HG02678 (cell line): ENCODE data around the gene SYT3.
"Not testable (repeated sequence)": the region's sequence is repeated elsewhere in the genome, so short reads cannot be mapped to it uniquely, and the experiment has no call there.

ENCODE experiments used
- ATAC-seq: cut with Tn5 transposase; IDR thresholded peaks from one replicate; pipeline ENCODE4 v1.9.1; 2021; ENCODE audit warnings: mild to moderate bottlenecking, moderate library complexity; ENCODE audit not compliant: unreplicated experiment

Gene SYT3

GRCh38 chr19:50636317-50637085 lies 3.2 kb downstream of the SYT3 start:
- no peak for ATAC-seq

- no peak for ATAC-seq
These were observed 5.7 kb downstream of the SYT3 start for GRCh38 chr19:50633973-50634372.

- ATAC-seq = no peak
These were observed 6.3 kb downstream of the SYT3 start for GRCh38 chr19:50633359-50633758.

- ATAC-seq = no peak
These were observed 7.4 kb downstream of the SYT3 start for GRCh38 chr19:50632151-50632835.

- no peak for ATAC-seq
These were observed 9.9 kb downstream of the SYT3 start for GRCh38 chr19:50629801-50630200.

GRCh38 chr19:50629194-50629593 lies 10.5 kb downstream of the SYT3 start:
- no peak for ATAC-seq

- ATAC-seq = no peak
These were observed 11.1 kb downstream of the SYT3 start for GRCh38 chr19:50628551-50628950.

GRCh38 chr19:50628146-50628545 lies 11.5 kb downstream of the SYT3 start:
- no peak for ATAC-seq

GRCh38 chr19:50626795-50627194 lies 12.9 kb downstream of the SYT3 start:
- ATAC-seq = no peak

- no peak for ATAC-seq
These were observed 13.7 kb downstream of the SYT3 start for GRCh38 chr19:50626011-50626410.

- no peak for ATAC-seq
These were observed 14.6 kb downstream of the SYT3 start for GRCh38 chr19:50624949-50625600.

GRCh38 chr19:50620394-50620906 lies 19.2 kb downstream of the SYT3 start:
- not testable (repeated sequence) for ATAC-seq

GRCh38 chr19:50619184-50619583 lies 20.5 kb downstream of the SYT3 start:
- ATAC-seq = not testable (repeated sequence)

- not testable (repeated sequence) for ATAC-seq
These were observed 21.3 kb downstream of the SYT3 start for GRCh38 chr19:50618379-50618778.

- ATAC-seq = not testable (repeated sequence)
These were observed 26.9 kb downstream of the SYT3 start for GRCh38 chr19:50612504-50613404.

- no peak for ATAC-seq
These were observed 31.6 kb downstream of the SYT3 start for GRCh38 chr19:50607874-50608785.

- ATAC-seq = no peak
These were observed 32.3 kb downstream of the SYT3 start for GRCh38 chr19:50607388-50607787.

GRCh38 chr19:50606059-50606836 lies 33.4 kb downstream of the SYT3 start:
- not testable (repeated sequence) for ATAC-seq
